Spleen (tissue), 7 donors: ENCODE results near the gene ABHD1.

Experiments
- POLR2A ChIP-seq, 3 donors: fragments of 450-650 bp; IDR thresholded peaks; one replicate each; pipeline ENCODE4 v1.5.1; 2017; ENCODE audit warnings: antibody characterized with exemption in 3 of 3, mild to moderate bottlenecking in 1 of 3
- TF ChIP-seq, protein P1 (sequence below), 11 experiments: fragments of 200-600 bp in 7 of 11; fragments of 450-650 bp in 4 of 11; sonication (generic) in 4 of 11; IDR thresholded peaks in 8 of 11; conservative IDR thresholded peaks in 3 of 11; 1 replicate in 7 of 11; 2 replicates in 4 of 11; pipeline versions ENCODE4 v1.4.0 to v1.8.0; 2016 to 2021; ENCODE audit warnings: antibody characterized with exemption in 11 of 11, inconsistent platforms in 4 of 11, mild to moderate bottlenecking in 1 of 11
- donor health status: DM: no; HTN: no; CAD: no; lungs with moderate emphysema.
- donor health status: DM: no; HTN: no; CAD: no.
- donor health status: DM: no; HTN: no; CAD: no.

DNA sequence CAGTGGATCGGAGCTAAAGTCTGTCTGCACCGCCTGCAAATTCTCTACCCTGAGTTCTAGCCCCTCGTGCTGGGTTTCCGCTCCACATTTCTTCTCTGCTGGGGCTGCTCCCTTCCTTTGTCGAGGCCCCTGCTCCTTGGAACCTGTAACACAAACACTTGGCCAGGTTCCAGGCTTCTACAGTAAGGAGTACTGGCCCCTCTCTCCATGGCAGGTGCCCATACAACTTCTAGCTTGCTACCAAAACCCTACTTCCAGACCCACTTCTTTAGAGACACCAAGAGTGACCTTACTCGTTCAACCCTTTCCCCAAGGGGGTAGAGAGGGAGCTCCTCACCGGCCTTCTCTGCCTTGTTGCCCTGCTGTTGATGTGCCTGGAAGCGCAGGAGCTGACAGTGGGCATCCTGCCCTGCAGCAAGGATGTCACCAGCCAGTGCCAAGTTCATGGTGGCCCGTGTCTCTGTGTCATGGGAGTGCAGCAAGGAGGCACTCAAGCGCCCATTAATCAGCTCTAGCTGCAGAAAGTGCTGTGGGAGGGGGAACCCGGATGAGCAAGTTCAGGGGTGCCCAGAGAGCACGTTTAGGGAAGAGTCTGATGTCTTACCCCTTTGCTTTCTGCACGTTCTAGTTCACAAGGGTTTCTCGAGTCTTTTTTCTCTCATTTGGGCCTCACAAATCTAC lies 9.7 kb downstream of the ABHD1 start:
- TF ChIP-seq, protein P1, sequence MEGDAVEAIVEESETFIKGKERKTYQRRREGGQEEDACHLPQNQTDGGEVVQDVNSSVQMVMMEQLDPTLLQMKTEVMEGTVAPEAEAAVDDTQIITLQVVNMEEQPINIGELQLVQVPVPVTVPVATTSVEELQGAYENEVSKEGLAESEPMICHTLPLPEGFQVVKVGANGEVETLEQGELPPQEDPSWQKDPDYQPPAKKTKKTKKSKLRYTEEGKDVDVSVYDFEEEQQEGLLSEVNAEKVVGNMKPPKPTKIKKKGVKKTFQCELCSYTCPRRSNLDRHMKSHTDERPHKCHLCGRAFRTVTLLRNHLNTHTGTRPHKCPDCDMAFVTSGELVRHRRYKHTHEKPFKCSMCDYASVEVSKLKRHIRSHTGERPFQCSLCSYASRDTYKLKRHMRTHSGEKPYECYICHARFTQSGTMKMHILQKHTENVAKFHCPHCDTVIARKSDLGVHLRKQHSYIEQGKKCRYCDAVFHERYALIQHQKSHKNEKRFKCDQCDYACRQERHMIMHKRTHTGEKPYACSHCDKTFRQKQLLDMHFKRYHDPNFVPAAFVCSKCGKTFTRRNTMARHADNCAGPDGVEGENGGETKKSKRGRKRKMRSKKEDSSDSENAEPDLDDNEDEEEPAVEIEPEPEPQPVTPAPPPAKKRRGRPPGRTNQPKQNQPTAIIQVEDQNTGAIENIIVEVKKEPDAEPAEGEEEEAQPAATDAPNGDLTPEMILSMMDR (IDR thresholded peaks at IDR 0.05 in 8 of 11, conservative IDR thresholded peaks at IDR 0.05 in 3 of 11) = no peak
- TF ChIP-seq POLR2A (IDR thresholded peaks at IDR 0.05) = no peak
